HG02623 (cell line): ENCODE results near the gene CLNS1A.
A peak's percentile ranks its signal among the peaks of the same experiment; 100 is the strongest.
"Not testable (repeated sequence)": the region's sequence is repeated elsewhere in the genome, so short reads cannot be mapped to it uniquely, and the experiment has no call there.

ENCODE experiments used
- ATAC-seq: cut with Tn5 transposase; IDR thresholded peaks from one replicate; pipeline ENCODE4 v1.9.1; 2021; ENCODE audit warnings: moderate library complexity; ENCODE audit not compliant: unreplicated experiment

Gene CLNS1A

DNA sequence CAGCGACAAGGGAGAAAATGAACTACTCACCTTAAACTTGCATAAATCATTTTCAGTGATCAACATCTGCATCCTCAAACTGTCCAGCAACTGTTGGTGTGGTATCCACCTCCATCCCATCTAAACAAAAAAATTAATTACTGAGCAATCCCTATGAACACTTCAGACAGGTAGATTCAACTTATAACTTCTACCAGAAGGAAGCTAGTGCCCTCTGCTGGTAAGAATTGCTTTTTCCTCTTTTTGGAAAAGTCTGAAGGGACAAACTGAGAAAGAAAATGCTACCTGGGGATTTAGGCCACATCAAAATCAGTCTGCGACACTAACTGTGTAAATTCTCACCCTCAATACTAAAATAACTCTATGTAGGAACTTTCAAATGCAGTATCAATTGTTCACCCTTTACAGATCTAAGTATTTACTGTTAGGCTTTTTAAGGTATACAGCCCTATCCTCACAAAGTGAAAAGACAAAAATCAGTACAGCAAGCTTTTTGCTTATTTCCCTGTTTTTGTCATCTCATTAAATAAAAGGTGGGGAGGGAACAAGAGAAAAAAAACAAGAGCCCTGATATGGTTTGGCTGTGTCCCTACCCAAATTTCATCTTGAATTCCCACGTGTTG, 17.9 kb downstream of the CLNS1A start:
- no peak for ATAC-seq

DNA sequence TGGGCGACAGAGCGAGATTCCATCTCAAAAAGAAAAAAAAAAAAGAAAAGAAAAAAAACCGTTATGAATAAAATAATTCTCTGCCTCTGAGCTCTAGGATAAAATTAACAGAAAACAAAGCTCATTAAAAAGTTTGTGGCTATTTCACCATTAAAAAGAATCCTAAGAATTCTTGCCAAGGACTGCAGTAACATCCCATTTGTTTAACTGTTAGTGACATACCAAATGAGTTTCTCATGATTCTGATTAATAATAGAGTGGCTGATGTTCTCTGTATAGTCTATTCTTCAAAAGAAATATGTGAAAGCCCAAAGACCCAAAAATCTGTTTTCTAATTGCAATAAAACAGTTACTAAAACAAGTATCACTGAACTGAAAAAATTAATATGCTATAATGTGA, 19.7 kb downstream of the CLNS1A start:
- ATAC-seq, result no peak

DNA sequence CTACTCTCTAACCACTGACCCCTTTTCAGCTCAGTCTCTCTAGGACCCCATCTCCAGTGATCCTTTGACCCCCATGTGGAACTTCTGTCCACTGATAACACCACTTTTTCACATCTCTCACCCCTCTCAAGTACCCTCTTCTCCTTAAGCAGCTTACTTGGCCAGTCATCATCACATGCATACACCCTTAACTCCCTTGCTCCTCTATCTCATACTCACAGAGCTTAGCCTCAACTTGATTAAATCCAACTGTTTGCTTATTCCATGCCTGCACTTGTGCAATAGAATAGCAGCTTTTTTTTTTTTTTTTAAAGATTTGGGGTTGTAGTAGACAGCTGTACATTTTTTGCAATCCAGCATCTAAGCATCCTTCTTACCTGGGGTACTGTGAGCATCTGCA, 25.7 kb downstream of the CLNS1A start:
- no peak for ATAC-seq

DNA sequence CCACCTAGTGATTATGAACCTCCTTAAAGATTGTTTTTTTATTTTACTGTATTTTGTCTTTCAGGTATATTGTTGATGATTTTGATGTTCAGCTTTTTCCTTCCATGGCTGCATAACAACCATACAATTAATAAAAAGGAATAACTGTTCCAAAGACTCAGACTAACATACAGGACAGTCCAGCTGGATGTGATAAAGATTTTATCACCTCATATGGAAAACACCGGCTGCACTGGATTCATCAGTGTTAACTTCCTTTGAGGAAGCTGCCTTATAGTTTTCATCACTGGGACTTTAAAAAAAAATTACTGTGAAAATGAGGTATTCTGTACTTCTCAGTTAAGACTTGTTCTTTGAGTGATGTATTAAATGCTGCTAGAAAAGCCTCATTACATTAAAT, 28.4 kb downstream of the CLNS1A start:
- ATAC-seq, result no peak

DNA sequence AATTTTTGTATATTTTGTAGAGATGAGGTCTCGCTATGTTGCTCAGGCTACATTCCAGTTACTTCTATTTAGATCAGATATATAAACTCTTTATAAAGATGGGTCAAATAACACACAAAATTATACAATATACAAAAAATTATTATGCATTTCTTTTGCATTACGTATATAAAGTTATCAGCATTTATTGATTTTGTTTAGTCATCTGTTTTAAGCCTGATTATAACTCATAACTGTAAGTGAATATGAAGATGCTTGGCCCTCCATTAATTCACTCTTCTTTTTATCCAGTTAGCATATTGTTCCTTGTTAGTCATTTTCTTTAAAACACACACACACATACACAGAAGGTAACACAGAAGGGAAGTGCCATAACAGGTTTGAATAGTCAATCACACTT, 33.3 kb downstream of the CLNS1A start:
- no peak for ATAC-seq

DNA sequence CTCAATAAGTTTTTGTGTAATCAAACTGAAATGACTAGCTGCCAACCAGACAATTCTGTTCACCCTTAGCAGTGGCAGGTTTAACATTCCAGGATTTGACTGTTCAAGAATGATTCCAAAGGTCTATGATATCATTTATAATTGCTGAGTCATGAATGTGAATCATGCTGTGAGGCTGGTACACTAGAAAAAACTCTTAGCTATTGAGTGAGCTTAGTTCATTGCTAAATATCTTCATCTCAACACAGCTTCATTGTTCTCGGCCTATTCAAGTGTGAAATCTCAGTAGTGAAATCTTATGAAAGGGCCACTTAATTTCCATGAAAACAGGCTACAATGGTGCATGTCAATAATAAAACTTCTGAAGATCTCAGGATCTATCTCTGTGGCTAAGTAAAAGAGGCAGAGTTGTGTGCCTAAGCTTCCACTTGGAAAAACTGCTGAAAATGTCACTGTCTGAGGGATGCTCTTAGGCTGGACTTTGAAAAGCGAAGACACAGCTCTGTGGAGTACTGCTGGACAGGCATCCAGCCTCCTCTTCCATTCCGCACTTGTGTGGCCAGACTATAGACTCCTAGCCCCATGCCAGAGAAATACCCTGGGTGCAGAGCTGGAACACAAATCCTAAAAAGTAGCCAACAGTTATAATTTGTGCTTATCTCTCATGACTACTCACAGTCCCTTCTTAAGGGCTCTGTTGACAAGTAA, 35.1 kb downstream of the CLNS1A start:
- no peak for ATAC-seq

DNA sequence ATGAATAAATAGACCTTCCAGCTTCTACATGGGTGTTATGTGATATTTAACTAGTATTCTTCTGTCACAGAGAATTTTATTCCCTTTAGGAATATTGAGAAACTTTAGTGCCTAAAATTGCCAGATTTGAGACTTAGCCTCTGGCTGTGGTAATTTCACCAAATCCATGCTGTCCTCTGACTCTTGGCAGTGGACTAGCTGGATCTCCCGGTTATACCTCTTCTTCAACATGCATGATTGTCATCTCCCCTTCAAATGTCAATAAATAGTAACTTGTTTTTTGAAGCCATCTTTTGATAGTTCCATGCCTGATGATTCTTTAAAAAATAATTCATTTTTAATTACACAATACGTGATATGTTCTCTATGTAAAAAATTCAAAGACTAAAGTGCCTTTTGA, 39.4 kb downstream of the CLNS1A start:
- ATAC-seq, result no peak

DNA sequence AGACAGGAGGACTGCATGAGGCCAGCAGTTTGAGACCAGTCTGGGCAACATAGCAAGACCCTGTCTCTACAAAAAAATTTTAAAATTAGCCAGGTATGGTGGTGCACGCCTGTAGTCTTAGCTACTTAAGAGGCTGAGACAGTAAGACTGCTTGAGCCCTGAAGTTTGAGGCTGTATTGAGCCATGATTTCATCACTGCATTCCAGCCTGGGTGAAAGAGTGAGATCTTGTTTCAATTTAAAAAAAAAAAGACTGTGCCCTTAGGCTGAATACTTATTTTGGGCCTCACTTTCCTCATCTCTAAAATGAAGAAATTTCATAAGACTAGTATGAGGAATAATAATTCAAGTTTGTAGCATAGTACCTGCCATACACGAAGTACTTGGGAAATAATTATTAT, 41.0 kb downstream of the CLNS1A start:
- no peak for ATAC-seq

DNA sequence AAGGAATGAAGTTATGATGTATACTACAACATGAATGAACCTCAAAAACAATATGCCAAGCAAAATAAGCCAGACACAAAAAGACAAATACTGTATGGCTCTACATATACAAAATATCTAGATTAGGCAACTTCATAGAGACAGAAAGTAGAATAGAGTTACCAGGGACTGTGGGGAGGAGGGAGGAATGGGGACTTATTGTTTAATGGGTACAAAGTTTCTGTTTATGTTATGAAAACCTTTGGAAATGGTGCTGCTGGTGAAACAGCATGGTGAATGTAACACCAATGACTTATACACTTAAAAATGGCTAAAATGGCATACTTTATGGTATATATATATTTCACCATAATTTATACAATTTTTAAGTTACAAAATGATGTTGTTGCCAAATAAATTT, 43.7 kb downstream of the CLNS1A start:
- ATAC-seq, result no peak

DNA sequence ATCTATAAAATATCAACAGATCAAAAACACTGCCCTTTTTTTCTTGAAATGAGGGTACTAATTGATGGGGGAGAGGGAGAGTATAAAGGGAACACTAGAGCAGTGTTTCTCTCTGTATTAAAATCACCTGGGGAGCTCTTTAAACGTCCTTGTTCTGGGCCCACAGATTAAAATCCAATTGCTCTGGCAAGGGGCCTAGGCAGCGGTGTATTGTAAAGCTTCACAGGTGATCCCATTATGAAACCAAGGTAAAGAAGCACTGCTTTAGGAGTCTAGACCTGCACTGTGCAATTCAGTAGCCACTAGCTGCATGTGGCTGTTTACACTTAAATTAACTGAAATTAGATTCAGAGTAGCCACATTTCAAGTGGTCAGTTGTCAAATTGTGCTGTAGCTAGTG, 44.9 kb downstream of the CLNS1A start:
- ATAC-seq, result no peak

DNA sequence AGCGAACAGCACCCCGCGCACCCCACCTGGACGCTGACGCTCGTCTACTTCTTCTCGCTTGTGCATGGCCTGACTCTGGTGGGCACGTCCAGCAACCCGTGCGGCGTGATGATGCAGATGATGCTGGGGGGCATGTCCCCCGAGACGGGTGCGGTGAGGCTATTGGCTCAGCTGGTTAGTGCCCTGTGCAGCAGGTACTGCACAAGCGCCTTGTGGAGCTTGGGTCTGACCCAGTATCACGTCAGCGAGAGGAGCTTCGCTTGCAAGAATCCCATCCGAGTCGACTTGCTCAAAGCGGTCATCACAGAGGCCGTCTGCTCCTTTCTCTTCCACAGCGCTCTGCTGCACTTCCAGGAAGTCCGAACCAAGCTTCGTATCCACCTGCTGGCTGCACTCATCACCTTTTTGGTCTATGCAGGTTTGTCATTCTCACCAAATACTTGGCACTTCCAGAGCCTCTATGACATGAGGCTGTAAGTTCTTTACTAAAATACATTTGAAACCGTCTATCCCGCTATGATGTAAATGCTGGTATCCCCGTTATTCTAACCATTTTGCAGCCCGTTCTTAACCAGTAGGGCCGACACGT, 47.3 kb downstream of the CLNS1A start:
- no peak for ATAC-seq

DNA sequence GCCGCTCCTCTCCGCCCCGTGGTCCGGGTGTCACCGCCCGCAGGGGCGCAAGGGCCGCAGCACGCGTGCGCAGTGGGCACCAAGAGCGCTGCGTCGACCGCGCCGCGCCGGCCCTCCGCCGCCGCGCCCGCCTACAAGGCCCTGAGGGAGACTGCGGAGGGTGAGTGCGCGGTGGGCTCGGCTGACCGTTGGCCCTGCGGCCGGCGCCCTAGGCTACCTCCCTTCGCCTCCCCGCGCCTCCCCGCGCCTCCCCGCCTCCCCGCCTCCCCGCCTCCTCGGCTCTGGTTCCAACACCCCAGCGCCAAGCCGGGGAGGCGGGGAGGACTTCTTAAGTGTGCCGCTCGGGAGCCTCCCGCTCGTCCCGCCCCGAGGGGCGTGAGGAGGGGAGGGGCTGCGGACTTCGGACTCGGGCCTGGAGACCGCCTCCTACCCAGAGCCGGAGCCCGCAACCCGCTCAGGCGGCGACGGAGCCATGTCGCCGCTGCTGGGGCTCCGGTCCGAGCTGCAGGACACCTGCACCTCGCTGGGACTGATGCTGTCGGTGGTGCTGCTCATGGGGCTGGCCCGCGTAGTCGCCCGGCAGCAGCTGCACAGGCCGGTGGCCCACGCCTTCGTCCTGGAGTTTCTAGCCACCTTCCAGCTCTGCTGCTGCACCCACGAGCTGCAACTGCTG, 47.9 kb downstream of the CLNS1A start, which contains the start of gene AQP11:
AQP11 (plus strand) TSS at position 433 of the 673 bp plus-strand sequence; CDS start at position 473, 40 bp downstream.
- peak; percentile 71 for ATAC-seq

DNA sequence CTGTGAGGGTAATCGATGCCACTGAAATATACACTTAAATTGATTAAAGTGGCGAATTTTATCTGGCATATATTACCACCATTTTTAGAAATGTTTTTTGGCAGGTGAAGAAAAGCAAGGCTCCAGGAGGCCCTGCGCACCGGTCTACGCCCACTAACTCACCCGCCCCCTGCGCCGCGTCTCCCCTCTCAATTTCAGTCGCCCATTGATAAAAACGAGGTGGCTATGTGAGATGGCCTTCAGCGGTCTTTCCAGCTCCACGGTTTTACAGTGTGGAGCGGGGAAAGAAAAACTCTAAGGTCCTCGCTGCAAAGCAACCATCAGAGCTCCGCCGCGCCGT, 48.4 kb downstream of the CLNS1A start:
- peak; percentile 25 for ATAC-seq

DNA sequence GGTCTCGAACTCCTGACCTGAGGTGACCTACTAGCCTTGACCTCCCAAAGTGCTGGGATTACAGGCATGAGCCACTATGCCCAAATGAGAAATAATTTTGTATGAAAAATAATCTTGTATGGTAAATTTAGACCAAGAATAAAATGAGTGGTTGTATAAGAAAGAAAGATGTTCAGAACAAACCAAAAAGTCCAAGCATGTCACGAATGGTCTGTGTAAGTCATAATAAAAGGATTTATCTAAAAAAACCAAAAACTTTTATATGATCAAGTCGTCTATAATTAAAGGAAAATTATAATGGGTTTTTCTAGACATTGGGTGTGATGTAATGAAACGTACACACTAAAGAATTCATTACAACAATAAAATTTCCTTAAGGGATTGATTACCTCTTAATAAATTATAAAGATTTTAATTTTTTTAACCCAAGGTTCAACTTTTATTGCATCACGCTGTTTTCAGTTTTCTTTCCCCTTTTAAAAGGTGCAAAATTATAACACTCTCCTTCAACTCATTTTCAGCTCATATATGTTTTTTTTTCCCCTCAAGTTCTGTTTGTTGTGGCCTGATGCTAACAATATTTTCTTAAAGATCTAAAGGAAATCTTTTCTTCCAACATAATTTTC, 56.8 kb downstream of the CLNS1A start:
- ATAC-seq, result no peak

DNA sequence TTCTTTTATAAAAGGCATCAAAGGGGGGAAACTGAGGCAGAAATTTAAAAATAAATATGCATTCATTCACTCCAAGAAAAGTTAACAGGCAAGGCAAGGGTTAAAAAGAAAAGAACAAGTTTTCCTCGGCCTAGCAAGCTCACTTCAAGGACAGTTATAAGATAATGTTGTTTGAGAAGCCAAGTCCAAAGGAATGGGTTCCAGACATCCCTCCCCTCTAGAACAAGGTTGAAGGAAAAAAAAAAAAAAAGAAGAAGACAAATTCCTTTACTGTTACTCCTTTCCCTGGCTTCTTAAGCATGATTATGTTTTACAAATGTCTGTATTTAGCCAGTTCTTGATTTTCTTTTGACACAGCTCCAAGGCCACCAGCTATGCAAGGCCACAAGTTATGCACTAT, 62.2 kb downstream of the CLNS1A start:
- not testable (repeated sequence) for ATAC-seq

DNA sequence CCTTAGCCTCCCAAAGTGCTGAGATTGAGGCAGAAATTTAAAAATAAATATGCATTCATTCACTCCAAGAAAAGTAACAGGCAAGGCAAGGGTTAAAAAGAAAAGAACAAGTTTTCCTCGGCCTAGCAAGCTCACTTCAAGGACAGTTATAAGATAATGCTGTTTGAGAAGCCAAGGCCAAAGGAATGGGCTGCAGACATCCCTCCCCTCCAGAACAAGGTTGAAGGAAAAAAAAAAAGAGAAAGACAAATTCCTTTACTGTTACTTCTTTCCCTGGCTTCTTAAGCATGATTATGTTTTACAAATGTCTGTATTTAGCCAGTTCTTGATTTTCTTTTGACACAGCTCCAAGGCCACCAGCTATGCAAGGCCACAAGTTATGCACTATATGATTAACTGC, 66.7 kb downstream of the CLNS1A start:
- not testable (repeated sequence) for ATAC-seq

DNA sequence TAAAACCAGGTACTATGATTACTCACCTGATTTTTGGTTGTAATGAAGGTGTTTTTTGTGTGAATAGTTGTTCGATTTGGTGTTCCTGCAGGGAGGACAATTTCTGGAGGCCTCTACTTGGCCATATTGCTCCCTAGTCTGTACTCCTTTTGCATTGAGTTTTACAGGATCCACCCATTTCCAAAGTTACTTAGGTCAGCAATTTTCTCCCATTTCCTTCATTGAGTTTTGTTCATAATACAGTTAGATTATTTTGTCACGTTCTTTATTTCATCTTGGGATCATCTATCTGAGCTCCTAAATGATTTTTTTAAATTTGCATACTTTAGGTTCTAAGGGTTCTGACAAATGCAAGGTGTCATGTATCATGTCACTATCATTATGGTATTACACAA, 67.9 kb downstream of the CLNS1A start:
- no peak for ATAC-seq

DNA sequence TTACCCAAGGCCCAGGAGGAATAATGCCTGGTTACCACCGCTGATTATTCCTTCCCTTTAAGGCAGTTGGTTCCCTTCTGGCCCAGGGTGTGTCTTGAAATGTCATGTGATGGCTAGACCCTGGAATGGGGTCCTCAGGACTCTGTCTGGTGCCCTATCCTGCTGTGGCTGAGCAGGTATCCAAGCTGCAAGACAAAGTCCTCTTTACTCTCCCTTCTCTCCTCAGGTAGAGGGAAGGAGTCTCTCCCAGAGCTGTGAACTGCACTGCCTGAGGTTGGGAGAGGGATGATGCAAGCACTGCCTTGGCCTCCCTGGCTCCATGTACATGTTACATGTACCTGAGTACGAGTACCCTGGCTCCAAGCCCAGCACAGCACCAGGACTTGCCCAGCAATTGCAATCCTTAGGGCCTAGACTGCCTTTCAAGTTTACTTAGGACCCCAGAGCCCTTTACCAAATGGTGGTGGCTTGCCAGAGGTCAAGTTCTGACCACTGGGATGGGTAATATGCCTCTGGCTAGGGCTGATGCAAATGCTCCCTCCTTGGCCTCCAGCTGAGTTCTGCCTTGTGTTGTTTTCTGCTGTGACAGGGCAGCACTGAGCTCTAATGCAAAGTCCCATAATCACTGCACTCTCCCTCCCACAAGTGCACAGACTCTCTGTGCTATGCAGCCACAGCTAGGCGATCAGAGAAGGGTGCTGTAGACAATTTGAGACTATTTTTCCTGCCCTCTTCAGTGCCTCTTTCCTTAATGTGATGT, 68.5 kb downstream of the CLNS1A start:
- ATAC-seq, result no peak

DNA sequence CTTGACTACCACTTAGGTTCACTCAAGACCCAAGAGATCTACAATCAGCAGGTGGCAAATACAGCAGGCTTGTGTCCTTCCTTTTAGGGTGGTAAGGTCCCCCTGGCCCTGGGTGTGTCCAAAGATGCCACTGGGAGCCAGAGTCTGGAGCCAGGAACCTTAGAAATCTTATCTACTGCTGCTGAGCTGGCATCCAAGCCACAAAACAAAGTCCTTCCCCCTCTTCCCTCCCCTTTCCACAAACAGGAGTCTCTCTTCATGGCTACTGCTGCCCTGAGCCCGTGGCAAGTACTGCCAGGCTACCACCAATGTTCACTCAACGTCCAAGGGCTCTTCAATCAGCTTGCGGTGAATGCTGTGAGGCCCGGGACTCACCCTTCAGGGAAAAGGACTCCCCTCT, 69.3 kb downstream of the CLNS1A start:
- no peak for ATAC-seq
